Endometrial microvascular endothelial cells (primary cell): ENCODE results near the gene RIN3. TPM values are rescaled to one million over a fixed set of nuclear protein-coding genes. Genes with fewer than 3 reads are reported as not detected.
"Not testable (repeated sequence)": the region's sequence is repeated elsewhere in the genome, so short reads cannot be mapped to it uniquely, and the experiment has no call there.

Experiments used
- in situ Hi-C: cut with HindIII; loops from 2 replicates; pipeline ENCODE4 v1.10.0; 2017; ENCODE audit warnings: low sequenced_read_pairs, low pct_unique_long_range_greater_than_20kb; ENCODE audit errors: inconsistent ontology term
- total RNA-seq: library from RNA; depleted of rRNA; stranded (reverse); fragments of >200 nt; gene quantifications from one replicate; pipeline ENCODE4 v1.2.3, GENCODE V29; 2015; ENCODE audit errors: inconsistent ontology term

The RIN3 gene
- total RNA-seq, 1 donor from 2014 or later = 2.0 TPM

- in situ Hi-C loops = no loop called here
Measured at GRCh38 chr14:92659765-92660561, 146.4 kb downstream of the RIN3 start.

DNA sequence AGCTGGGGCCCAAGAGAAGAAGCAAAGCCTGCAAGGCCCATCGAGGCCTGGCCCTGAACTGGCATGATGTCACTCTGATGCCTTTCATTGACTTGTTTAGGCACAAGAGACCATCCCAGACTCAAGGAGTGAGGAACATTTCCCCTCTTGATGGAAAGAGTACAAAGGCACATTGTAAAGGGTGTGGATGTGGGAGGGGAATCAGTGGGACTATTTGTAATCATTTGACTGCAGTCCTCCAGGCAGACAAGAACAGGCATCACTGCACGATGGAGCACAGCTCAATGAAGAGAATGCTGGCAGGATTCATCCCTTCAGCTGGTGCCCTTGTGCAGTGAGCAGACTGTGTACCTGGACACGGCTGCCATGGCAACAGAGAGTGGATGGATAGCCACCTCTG lies 147.0 kb downstream of the RIN3 start:
- in situ Hi-C loops = no loop called here

DNA sequence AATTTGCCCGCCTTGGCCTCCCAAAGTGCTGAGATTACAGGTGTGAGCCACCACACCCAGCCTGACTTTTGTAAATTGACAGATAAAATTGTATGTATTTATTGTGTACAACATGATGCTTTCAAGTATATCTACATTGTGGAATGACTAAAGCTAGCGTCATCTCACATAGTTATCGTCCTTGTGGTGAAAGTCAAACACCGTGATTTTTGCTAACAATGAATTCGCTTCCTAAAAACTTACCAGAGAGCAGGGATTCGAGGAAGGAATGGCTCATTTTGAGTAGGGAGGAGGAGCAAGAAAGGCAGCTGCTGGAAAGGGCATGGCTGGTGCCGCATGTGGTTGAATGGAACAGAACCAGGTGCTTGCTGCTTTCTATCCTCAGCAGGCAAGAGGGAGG lies 149.5 kb downstream of the RIN3 start:
- in situ Hi-C loops = no loop called here

DNA sequence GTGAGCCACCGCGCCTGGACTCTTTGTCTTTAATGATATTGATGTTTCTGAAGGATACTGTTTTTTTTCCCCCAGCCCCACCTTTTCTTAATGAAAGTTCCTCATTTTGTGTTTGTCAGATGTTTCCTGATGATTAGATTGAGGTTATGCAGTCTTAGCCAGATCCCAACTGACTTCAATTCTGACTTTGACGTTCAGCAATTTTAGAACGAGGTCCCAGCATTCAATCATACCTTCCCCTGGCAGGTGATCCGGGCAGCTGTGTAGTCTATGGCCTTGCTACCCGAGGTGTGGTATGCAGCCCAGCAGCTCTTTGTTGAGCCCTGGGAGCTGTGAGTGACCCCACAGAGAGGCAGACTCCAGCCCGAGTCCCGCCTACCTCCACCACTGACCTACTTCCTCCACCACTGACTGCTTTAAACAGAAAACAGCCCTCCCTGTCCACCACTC lies 152.1 kb downstream of the RIN3 start:
- in situ Hi-C loops = no loop called here

DNA sequence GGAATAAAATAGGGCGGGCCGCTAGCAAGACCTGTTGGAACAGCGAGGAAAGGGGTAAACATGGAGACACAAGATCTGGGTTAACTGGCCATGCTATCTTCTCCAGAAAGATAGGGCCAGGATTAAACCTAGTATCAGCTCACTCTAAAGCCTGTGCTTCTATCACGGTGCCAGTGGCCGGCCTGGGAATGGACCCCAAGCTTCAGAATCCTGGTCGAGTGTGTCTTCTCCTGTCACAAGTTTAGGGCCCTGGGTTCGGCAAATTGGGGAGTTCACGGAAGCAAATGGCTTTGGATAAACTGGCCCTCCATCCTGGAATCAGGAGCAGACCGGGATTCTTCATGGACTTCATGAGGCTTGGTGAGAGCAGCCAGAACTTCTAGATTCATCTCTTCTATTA lies 152.7 kb downstream of the RIN3 start:
- in situ Hi-C loops = no loop called here

GRCh38 chr14:92668276-92668973 lies 154.8 kb downstream of the RIN3 start:
- in situ Hi-C loops = no loop called here

GRCh38 chr14:92670160-92670559 lies 156.6 kb downstream of the RIN3 start:
- in situ Hi-C loops = no loop called here

DNA sequence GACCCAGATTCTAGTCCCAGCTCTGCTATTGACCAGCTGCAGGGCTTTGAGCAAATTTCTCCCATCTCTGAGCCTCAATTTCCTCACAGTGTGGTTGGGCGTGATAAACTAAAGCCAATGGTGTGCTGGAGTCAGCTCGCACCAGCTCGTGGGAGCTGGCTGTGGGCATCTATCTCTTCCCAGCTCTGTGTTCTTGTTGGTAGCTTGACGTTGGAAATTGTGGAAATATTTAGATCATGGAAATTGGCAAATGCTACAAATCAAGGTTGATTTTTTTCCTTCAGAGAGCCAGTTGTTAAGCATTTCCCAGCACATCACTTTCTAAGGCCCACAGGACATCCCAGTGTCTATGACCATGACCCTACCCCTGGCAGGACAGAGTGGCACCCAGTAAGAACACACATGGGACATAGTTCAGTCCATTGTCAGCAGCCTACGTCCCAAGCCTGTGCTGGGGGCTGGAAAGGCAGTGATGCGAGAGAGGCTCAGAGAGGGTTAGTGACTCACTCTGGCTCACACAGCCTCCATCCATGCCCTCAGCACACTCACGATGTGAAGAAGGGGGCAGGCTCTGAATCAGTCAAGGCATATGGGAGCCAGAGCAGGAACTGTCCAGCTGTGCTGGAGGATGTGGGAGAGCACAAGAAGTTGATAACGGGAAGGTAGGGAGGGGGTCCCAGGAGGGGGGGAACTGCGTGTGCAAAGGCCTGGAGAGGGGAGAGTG lies 157.2 kb downstream of the RIN3 start:
- in situ Hi-C loops = no loop called here

GRCh38 chr14:92673601-92674150 lies 160.1 kb downstream of the RIN3 start:
- in situ Hi-C loops = no loop called here

DNA sequence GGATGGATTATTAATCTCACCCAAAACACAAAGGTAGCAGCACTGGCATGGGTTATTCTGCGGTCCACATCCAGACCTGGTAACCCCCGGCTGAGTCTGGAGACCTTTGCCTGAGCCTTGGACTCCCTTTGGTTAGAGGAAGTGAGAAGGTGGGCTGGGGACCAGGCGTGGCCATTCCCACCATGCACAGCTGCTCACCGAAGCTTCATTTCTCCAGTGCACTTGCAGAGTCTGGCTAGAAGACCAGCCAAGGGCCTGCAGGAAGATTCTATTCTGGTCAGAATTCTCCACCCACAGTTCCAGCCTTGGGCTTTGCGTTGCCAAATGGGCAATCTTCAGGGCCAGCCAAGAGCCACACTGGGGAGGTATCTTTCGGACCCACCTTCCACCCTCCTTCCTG lies 161.8 kb downstream of the RIN3 start:
- in situ Hi-C loops = no loop called here

GRCh38 chr14:92675976-92676375 lies 162.4 kb downstream of the RIN3 start:
- in situ Hi-C loops = no loop called here

GRCh38 chr14:92676403-92677086 lies 163.0 kb downstream of the RIN3 start:
- in situ Hi-C loops = no loop called here

DNA sequence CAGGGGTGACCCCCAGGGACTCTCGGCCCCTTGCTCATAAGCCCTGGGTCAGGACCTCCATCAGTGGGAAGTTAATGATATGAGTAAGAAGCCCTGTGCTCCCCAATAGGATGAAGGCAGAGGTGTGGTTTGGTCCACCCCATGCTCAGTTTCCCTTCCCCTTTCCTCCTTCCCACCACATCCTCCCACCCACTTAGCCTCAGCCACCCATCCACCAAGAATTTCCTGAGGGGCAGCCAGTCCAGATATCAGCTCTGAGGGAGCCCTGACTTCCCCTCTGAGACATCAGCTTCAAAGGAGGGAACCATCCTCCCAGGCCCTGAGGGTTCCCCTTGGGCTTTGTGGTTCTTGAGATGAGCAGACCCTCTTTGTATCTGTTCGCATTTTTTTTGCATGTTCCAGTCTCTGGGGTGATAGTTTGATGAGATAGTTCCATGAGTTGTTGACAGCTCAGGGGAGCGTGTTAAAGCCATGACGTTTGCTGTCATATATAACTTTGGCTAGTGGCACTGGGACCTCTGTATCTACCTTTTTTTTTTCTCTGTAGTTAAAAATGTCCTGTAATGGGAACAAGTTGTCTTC lies 163.6 kb downstream of the RIN3 start:
- in situ Hi-C loops = no loop called here

DNA sequence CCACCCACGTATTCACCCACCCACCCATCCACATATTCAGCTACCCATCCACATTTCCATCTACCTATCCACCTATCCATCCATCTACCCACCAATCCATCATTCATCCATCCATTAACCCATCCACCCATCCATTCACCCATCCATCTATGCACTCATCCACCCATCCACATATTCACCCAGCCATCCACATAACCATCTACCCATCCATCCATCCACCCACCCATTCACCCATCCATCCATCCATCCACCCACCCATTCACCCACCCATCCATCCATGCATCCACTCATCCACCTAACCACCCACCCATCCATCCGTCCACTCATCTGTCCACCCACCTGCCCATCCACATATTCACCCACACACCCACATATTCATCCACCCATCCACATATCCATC lies 164.4 kb downstream of the RIN3 start:
- in situ Hi-C loops = no loop called here

DNA sequence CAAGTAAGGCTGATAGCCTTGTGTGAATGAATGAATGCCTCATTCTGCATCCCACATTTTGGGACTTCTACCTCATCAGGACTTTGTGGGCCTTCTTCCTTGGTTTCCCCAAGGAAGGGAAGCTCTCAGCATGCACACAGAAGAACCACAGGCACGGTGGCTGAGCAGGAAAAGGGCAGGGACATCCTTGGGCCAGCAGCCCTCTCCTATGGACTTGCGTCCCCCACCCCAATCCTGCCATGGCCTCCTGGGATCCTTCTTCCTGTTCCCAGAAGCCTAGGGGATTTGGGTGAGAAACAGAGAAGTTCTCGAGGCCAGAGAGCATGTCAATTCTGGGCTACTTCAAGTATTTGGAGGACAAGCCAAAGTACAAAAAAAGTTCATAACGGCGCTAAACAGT lies 165.2 kb downstream of the RIN3 start:
- in situ Hi-C loops = no loop called here

DNA sequence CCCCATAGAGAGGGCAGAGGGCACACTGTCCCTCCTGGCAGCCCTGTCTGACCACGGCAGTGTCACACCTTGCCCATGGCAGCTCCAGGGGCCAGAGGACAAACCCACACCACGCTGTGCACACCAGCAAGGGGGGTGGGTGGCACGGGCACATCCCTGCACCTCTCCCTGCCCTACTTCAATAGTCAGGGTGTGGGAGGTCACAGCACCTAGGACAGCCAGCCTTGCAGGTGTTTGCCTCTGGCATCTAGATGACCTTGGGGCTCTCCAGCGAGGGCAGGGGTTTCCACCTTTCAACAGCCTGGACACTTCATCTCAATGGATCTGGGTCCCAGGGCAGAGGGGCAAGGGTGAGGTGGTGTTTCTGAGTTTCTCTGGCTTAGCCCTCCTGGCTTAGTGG lies 165.7 kb downstream of the RIN3 start:
- in situ Hi-C loops = no loop called here

- in situ Hi-C loops = not testable (repeated sequence)
Measured at GRCh38 chr14:92680330-92680729, 166.7 kb downstream of the RIN3 start.

GRCh38 chr14:92680781-92681650 lies 167.4 kb downstream of the RIN3 start:
- in situ Hi-C loops = no loop called here
